HG03520 (cell line): Measurements from ENCODE around the gene SLC1A3.
A peak's percentile ranks its signal among the peaks of the same experiment; 100 is the strongest.

Experiments
- ATAC-seq: cut with Tn5 transposase; IDR thresholded peaks from one replicate; pipeline ENCODE4 v1.9.1; 2021; ENCODE audit warnings: mild to moderate bottlenecking, moderate library complexity; ENCODE audit not compliant: unreplicated experiment

SLC1A3 gene

GRCh38 chr5:36682499-36682898, 76.1 kb downstream of the SLC1A3 start:
- ATAC-seq, result no peak

DNA sequence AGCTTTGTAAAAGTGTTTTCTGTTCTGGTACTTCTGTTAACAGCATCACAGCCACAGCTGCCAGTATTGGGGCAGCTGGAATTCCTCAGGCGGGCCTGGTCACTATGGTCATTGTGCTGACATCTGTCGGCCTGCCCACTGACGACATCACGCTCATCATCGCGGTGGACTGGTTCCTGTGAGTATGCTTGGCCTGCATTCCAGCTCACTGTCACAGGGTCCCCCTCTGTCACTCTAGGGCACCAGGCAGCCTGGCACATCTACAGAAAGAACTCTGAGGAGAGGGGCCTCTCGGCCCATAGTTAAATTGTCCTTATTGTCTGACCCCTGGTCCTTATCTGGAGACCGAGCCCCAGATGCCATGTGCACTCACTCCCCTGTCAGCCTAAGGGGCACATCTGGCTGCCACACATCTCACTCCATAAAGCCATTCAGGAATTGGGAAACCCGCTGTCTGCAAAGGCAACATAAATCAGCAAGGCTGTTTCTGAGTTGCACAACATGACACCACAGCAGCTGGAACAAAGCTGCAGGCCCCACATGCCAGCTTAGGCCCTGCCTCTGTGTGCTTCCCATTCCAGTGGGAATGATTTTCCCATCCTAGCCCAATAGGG, 77.5 kb downstream of the SLC1A3 start:
- no peak for ATAC-seq

DNA sequence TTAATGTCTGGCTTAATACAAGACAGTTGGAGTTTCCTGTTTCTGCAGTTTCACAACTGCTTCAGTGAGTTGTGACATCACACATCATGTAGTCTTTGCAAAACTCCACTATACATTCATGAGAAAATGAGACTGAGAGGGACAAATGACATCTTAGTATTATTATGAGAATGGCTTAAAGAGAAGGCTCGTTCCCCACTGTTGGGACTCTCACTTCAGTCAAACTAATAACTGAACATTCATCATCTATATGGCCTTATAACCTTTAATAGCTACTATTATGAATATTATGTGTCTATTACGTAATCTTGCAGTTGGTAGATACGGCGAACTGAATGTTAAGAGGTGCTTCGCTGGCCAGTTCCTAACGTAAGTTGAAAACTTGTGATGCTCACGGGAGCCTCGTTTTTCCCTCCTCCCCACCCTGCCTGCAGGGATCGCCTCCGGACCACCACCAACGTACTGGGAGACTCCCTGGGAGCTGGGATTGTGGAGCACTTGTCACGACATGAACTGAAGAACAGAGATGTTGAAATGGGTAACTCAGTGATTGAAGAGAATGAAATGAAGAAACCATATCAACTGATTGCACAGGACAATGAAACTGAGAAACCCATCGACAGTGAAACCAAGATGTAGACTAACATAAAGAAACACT, 79.4 kb downstream of the SLC1A3 start:
- ATAC-seq, result peak; percentile 28

DNA sequence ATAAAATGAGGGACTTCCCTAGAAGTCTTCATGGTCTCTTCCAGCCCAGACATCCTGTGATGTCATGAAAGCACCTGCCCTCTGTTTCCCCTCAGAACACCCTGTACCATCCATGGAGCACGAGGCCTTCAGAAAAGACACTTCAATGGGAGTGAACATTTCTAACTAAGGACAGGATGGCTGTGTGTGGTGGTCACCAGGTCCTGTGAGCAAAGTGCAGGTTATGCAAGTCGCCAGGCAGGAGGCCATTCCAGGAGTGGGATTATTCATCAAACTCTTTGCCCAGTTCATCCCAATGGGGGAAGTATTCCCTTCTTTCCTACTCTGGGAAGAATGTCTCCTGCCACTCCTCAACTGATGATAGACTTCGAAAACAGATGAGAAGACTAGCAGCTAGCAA, 80.5 kb downstream of the SLC1A3 start:
- no peak for ATAC-seq

DNA sequence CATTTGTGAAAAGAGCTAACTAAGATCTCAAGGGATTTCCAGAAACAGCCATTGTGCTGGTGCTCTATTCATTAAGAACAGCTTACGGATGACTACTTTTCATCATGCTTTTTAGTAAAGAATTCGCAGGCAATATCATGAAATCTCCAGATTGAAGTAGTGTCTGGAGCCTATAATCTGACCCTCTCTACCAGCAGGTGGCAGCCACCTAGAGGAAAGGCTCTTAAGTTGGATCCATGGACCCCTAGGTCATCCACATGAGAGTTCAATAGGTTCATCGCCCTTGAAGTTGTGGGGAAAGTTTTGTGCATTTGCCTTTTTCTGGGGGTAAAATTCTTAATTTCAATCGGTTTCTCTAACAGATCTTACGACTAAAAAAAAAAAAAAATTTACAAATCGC, 82.3 kb downstream of the SLC1A3 start:
- no peak for ATAC-seq

DNA sequence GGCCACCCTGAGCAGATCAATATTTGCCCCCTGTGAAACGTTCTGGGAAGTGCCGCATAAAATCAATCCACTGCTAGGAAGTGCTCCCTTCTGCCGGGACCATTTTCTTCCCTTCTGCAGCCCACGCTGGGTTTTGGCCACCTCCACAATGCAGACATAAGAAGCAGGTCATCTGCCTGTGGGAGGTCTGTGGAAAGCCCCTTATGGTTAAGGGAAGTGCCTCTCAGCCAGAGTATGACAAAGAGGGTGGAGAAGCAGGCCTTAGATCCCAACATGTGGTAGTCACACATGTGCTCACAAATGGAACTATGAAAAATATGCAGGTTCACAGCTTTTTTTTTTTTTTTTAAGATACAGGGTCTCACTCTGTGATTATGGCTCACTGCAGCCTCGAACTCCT, 82.8 kb downstream of the SLC1A3 start:
- ATAC-seq, result no peak

GRCh38 chr5:36690041-36690961, 83.9 kb downstream of the SLC1A3 start:
- ATAC-seq, result peak; percentile 79

DNA sequence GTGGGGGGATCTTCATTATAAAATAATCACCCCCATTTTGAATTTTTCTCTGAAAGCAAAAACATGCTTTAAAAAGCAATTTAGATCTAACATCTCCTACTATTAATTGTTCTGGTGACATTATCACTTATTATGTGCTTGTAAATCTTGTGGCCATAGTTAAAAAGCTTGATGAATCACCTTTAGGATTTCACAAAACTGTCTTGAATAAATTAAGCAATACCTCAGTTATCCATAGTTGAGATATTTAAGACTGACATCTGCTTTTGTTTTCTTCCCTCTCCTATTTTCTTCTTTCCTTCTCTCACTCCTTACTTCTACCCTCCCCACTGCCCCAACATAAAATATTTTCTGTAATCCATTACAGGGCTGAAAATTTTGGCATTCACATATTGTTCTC, 84.8 kb downstream of the SLC1A3 start:
- no peak for ATAC-seq

DNA sequence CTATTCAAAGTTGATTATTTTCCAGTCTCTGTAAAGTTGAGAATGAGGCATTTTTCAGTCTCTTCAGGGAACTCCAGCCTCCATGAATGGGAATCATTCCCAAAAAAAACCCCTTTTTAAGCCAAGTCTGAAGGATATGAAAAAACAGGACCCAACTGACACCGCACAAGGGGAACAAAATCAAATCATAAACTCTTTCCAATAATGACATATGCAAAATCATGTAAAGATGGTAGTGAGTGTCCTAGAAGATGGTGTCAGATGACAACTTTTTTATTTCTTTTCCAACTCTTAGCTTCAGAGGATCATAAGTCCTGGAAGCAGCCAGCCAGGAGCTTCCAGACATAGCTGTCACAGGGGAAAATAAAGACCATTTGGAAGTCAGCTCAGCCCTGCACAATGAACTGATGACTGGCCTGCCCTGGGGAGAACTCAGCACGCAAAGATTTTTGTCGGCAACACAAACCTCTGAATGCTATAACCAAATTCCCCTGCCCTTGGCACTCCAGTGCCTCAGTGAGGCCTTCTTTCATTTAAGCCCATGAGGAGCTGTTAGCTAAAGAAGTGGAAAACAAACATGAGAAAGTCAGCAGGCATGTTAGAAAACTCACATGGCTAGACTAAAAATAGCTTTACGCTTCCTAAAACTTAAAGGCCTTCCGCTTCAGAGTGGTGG, 85.4 kb downstream of the SLC1A3 start:
- ATAC-seq, result no peak

GRCh38 chr5:36692791-36693763, 86.7 kb downstream of the SLC1A3 start:
- ATAC-seq, result peak; percentile 61

- no peak for ATAC-seq
Measured at GRCh38 chr5:36694351-36694750, 87.9 kb downstream of the SLC1A3 start.

- peak; percentile 64 for ATAC-seq
Measured at GRCh38 chr5:36696059-36696673, 89.8 kb downstream of the SLC1A3 start.

- no peak for ATAC-seq
Measured at GRCh38 chr5:36698031-36698430, 91.6 kb downstream of the SLC1A3 start.

GRCh38 chr5:36701085-36701698, 94.8 kb downstream of the SLC1A3 start:
- peak; percentile 99 for ATAC-seq

- ATAC-seq, result no peak
Measured at GRCh38 chr5:36703245-36703860, 96.9 kb downstream of the SLC1A3 start.

GRCh38 chr5:36704131-36704530, 97.7 kb downstream of the SLC1A3 start:
- no peak for ATAC-seq

DNA sequence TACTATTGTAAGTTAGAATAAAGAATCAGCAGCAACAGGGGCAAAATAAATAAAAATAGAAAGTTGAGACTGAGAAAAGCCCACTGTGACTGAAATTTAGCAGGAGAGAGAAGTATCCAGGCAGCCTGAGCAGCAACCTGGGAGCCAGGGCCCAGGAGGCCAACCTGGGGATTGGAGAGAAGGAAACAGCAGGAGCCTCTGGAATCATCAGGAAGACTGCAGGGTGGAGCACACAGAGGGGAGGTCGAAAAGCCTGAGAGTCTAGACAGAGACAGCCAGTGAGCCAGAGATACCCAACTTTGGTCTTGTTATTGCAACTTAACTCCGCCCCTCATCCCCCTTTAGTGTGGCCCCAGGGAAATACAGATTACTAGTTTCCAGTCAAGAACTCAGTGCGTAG, 98.6 kb downstream of the SLC1A3 start:
- ATAC-seq, result no peak

- no peak for ATAC-seq
Measured at GRCh38 chr5:36706662-36707061, 100.3 kb downstream of the SLC1A3 start.

GRCh38 chr5:36708996-36709395, 102.6 kb downstream of the SLC1A3 start:
- no peak for ATAC-seq
